Activated naive CD8-positive, alpha-beta T cell treated with anti-CD3 and anti-CD28 coated beads for 36 hours (primary cell): ENCODE results near the gene CEP126. TPM values are rescaled to one million over a fixed set of nuclear protein-coding genes. Genes with fewer than 3 reads are reported as not detected.

Experiments
- DNase-seq: peaks from one replicate; pipeline ENCODE4 v3.0.0; 2021
- H3K27ac Mint-ChIP-seq: one replicate; pipeline ENCODE4 v1.8.0; 2022; ENCODE audit warnings: mild to moderate bottlenecking, moderate library complexity, mixed read lengths
- H3K27me3 Mint-ChIP-seq: one replicate; pipeline ENCODE4 v1.8.0; 2022; ENCODE audit warnings: mild to moderate bottlenecking, mixed read lengths
- H3K36me3 Mint-ChIP-seq: one replicate; pipeline ENCODE4 v1.8.0; 2021; ENCODE audit warnings: mild to moderate bottlenecking, mixed read lengths
- H3K4me1 Mint-ChIP-seq: one replicate; pipeline ENCODE4 v1.8.0; 2021; ENCODE audit warnings: mixed read lengths
- H3K4me3 Mint-ChIP-seq: one replicate; pipeline ENCODE4 v1.8.0; 2022; ENCODE audit warnings: mild to moderate bottlenecking, moderate library complexity, mixed read lengths
- H3K9me3 Mint-ChIP-seq: one replicate; pipeline ENCODE4 v1.8.0; 2022; ENCODE audit warnings: mixed read lengths
- total RNA-seq, 2 experiments: library from RNA; stranded (reverse); gene quantifications; one replicate each; pipeline ENCODE4 v1.2.3, GENCODE V29; 2021

Gene CEP126
- 1 to 10 TPM; 1.9 to 2.2 TPM for total RNA-seq

DNA sequence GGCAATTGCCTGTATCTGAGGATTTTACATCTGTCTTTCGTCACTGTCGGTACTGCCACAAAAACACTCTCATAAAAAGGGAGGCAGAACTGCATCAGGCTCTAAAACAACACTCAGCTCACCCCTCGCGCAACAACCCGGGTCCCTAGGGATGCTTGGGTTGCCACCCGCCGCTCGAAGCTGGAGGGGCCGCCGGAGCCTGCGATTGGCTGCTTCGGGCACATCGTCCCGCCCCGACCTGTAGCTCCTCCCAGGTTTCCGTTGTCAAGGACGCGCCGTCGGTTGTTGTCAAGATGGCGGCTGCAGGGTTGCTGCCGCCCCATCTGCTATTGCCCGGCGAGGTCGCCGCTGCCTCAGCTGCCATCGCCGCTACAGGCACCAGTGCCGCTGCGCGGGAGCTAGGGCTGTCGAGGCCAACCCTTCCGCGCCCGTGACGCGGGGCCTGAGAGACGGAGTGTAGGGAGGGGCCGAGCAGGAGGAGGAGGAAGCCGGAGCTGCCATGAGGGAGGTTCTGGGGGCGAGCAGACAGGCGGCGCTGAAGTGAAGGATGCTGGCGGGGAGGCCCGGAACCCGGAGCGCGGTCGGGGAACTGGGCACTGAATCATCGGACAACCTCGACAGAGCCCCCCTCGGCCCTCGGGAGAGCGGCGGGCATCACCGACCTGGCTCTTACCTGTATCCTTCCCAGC is at the start of gene CEP126:
Gene CEP126, plus strand, starts transcription at position 273 of the 689 bp plus-strand sequence. Its CDS starts 275 bp downstream, at position 548.
- H3K9me3 Mint-ChIP-seq, result no peaks in the 10 kb centered on the region
- H3K27ac Mint-ChIP-seq, result peak within 1 kb of the TSS; percentile 92
- peak; percentile 93 for DNase-seq
- H3K4me3 Mint-ChIP-seq, result peak within 1 kb of the TSS; percentile 93
- H3K27me3 Mint-ChIP-seq, result no peaks in the 10 kb centered on the region
- H3K36me3 Mint-ChIP-seq, result no peaks in the 10 kb centered on the region
- peaks cover 21% of the 10 kb centered on the region for H3K4me1 Mint-ChIP-seq

GRCh38 chr11:101866619-101867491 is 48.0 kb upstream of the CEP126 start:
- no peaks in the 10 kb centered on the region for H3K4me1 Mint-ChIP-seq
- H3K4me3 Mint-ChIP-seq, result no peak overlapping the region
- no peaks in the 10 kb centered on the region for H3K36me3 Mint-ChIP-seq
- peaks cover 7% of the 10 kb centered on the region for H3K27me3 Mint-ChIP-seq
- no peak for DNase-seq
- no peak overlapping the region for H3K27ac Mint-ChIP-seq
- H3K9me3 Mint-ChIP-seq, result peaks cover 1% of the 10 kb centered on the region

GRCh38 chr11:101867951-101868350 is 46.9 kb upstream of the CEP126 start:
- H3K4me3 Mint-ChIP-seq, result no peak overlapping the region
- no peak overlapping the region for H3K27ac Mint-ChIP-seq
- H3K4me1 Mint-ChIP-seq, result no peaks in the 10 kb centered on the region
- peaks cover 1% of the 10 kb centered on the region for H3K9me3 Mint-ChIP-seq
- DNase-seq, result no peak
- H3K36me3 Mint-ChIP-seq, result no peaks in the 10 kb centered on the region
- H3K27me3 Mint-ChIP-seq, result peaks cover 4% of the 10 kb centered on the region

GRCh38 chr11:101870510-101870909 is 44.3 kb upstream of the CEP126 start:
- no peak overlapping the region for H3K27ac Mint-ChIP-seq
- H3K4me1 Mint-ChIP-seq, result no peaks in the 10 kb centered on the region
- no peaks in the 10 kb centered on the region for H3K9me3 Mint-ChIP-seq
- no peak overlapping the region for H3K4me3 Mint-ChIP-seq
- peaks cover 4% of the 10 kb centered on the region for H3K27me3 Mint-ChIP-seq
- DNase-seq, result no peak
- H3K36me3 Mint-ChIP-seq, result no peaks in the 10 kb centered on the region

DNA sequence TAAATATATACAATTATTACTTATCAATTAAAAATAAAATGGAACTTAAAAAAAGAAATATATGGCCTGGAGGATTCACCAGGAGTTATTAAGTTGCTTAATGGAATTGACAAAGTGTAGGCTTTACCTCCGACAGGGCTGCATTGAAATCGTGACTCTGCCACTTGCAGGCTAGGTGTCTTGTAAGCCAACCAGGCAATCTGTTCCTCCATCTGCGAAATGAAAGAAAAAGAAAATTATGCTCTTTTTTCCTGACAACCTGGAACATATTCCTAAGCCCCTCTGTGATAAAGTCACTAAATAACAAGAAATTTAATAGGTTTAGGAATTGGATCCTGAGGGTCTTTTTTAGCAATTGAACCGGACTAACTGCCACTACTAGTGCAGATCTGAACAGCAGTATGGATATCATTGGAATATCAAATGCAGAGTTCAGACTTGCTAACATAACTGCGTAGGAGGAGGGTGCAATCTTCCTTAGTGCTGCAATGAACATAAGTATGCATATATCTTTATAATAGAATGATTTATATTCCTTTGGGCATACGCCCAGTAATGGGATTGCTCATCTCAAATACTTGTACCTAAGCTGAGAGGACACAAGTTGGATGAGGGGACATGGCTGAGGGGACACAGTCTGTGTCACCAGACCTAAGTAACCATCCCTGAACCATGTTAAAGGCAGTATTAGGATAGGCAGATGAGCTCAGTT is 42.5 kb upstream of the CEP126 start:
- H3K27me3 Mint-ChIP-seq, result peaks cover 4% of the 10 kb centered on the region
- H3K9me3 Mint-ChIP-seq, result no peaks in the 10 kb centered on the region
- no peaks in the 10 kb centered on the region for H3K36me3 Mint-ChIP-seq
- no peak for DNase-seq
- no peak overlapping the region for H3K4me3 Mint-ChIP-seq
- no peak overlapping the region for H3K27ac Mint-ChIP-seq
- no peaks in the 10 kb centered on the region for H3K4me1 Mint-ChIP-seq

DNA sequence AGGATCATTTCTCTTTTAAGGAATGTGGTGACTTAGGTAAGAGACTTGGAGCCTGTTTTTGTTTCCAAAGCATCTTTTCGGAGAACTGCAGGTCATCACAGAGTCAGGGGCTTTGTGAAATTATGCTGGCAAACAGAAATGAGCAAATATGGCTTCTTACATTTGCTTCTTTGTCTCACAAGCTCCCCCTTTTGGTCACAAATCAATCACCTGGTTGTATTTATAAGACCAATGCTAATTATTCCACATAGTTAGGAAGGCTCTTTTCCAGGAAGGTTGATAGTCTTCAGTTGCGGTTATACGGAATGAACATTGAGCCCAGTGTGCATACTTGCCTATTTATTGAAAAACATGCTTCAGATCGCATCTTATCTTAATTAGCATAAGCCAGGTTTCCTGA is 34.6 kb upstream of the CEP126 start:
- Mint-ChIP-seq H3K27ac (no peak overlapping the region), H3K36me3 (no peaks in the 10 kb centered on the region)

DNA sequence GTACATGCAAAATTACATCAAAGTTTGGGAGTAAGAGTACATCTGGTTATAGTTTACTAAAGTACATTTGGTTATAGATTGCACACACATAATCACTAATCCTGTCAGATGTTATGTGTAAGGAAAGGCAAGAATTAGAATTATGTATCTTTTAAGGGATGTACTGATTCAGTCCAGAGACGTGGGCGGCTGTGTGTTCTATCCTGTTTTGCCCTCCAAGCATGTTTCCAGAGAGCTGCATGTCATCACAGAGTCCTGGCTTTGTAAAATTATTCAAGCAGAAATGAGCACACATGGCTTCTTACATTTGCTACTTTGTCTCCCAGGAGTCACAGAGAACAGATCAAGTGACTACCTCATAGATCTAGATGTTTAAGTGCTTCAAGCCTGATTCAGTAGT is 33.2 kb upstream of the CEP126 start:
- Mint-ChIP-seq H3K4me3 (no peak overlapping the region), H3K9me3 (no peaks in the 10 kb centered on the region), H3K4me1 (no peaks in the 10 kb centered on the region), H3K36me3 (no peaks in the 10 kb centered on the region), H3K27me3 (peaks cover 10% of the 10 kb centered on the region), H3K27ac (no peak overlapping the region)
- no peak for DNase-seq

More for the DNA sequence above, 34.6 kb upstream of the CEP126 start:
- DNase-seq, result no peak
- Mint-ChIP-seq H3K4me1 (no peaks in the 10 kb centered on the region), H3K9me3 (no peaks in the 10 kb centered on the region), H3K4me3 (no peak overlapping the region), H3K27me3 (peaks cover 10% of the 10 kb centered on the region)

- peaks cover 23% of the 10 kb centered on the region for H3K27me3 Mint-ChIP-seq
- no peak overlapping the region for H3K27ac Mint-ChIP-seq
- no peaks in the 10 kb centered on the region for H3K9me3 Mint-ChIP-seq
- no peaks in the 10 kb centered on the region for H3K36me3 Mint-ChIP-seq
- no peak overlapping the region for H3K4me3 Mint-ChIP-seq
- no peak for DNase-seq
- H3K4me1 Mint-ChIP-seq, result no peaks in the 10 kb centered on the region
Measured at GRCh38 chr11:101885631-101886030, 29.2 kb upstream of the CEP126 start.

DNA sequence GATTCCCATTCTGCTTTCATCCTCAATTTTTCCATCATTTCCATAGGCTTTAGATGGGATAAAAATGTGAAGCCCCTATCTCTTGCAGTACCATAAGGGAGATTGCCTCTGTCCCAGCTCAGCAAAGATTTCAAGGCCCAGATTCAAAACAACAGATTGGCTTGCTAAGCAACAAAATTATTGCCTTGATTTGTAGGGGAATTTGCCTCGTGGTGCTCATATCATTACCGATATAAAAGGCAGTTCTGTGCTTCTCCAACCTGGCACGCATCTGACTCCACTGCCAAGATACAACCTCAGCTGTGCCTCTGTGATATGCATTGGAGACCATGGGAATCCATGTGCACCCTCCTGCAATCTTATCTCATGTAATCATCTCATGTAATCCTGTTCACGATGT is 25.0 kb upstream of the CEP126 start:
- Mint-ChIP-seq H3K36me3 (no peaks in the 10 kb centered on the region), H3K4me1 (no peaks in the 10 kb centered on the region), H3K27ac (no peak overlapping the region), H3K4me3 (no peak overlapping the region), H3K9me3 (no peaks in the 10 kb centered on the region), H3K27me3 (peaks cover 22% of the 10 kb centered on the region)
- DNase-seq, result no peak

DNA sequence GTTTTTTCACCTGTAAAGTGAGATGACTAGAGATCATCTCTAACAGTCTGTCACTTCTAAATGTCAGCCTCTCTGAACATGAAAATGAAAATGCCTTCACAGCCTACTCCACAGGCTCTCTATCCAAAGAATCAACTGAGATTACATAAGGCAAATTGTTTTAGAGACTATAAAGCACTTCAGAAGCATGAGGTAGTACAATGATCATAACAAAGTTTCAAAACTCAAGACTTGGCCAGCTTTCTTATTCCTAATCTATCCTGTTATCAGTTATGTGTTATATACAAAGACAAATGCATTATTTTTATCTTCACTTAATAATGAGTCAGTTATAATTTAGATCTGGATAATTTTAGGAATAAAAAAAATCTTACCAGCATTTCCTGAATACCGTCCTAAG is 20.3 kb upstream of the CEP126 start:
- Mint-ChIP-seq H3K27ac (no peak overlapping the region), H3K4me3 (no peak overlapping the region), H3K9me3 (no peaks in the 10 kb centered on the region), H3K36me3 (no peaks in the 10 kb centered on the region), H3K27me3 (peaks cover 38% of the 10 kb centered on the region), H3K4me1 (no peaks in the 10 kb centered on the region)
- DNase-seq, result no peak

GRCh38 chr11:101907815-101908214 is 7.0 kb upstream of the CEP126 start:
- Mint-ChIP-seq H3K4me3 (no peak overlapping the region), H3K27me3 (peaks cover 14% of the 10 kb centered on the region), H3K36me3 (no peaks in the 10 kb centered on the region), H3K9me3 (no peaks in the 10 kb centered on the region), H3K27ac (no peak overlapping the region), H3K4me1 (no peaks in the 10 kb centered on the region)
- no peak for DNase-seq

DNA sequence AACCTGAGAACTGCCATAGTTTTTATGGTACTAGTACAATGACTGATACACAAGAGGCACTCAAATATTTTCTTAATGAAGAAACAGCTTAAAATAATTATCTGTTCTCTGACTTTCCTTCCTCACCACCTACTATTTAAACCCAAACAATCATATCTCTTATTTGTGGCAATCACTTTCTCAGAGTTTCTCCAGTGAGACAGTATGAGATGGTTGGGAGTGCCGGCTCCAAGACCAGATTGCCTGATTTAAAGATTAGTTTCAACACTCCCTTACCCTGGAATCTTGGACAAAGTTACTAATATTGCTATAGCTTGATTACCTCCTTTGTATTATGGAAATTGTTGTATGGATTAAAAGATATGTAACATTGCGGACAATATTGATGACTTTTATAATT is 5.7 kb upstream of the CEP126 start:
- Mint-ChIP-seq H3K9me3 (no peaks in the 10 kb centered on the region), H3K36me3 (no peaks in the 10 kb centered on the region), H3K27ac (no peak overlapping the region), H3K4me1 (peaks cover under 1% of the 10 kb centered on the region), H3K4me3 (no peak overlapping the region), H3K27me3 (peaks cover 5% of the 10 kb centered on the region)
- no peak for DNase-seq

- no peak overlapping the region for H3K4me3 Mint-ChIP-seq
- no peaks in the 10 kb centered on the region for H3K9me3 Mint-ChIP-seq
- peaks cover 21% of the 10 kb centered on the region for H3K4me1 Mint-ChIP-seq
- DNase-seq, result no peak
- H3K27ac Mint-ChIP-seq, result no peak overlapping the region
- H3K27me3 Mint-ChIP-seq, result peaks cover 5% of the 10 kb centered on the region
- no peaks in the 10 kb centered on the region for H3K36me3 Mint-ChIP-seq
Measured at GRCh38 chr11:101912823-101913284, 2.0 kb upstream of the CEP126 start.

GRCh38 chr11:101913656-101914055 is 1.2 kb upstream of the CEP126 start:
- H3K27ac Mint-ChIP-seq, result no peak overlapping the region
- no peak for DNase-seq
- H3K4me1 Mint-ChIP-seq, result peaks cover 21% of the 10 kb centered on the region
- peak overlapping the region; percentile 10 for H3K4me3 Mint-ChIP-seq
- H3K36me3 Mint-ChIP-seq, result no peaks in the 10 kb centered on the region
- H3K27me3 Mint-ChIP-seq, result peaks cover 5% of the 10 kb centered on the region
- no peaks in the 10 kb centered on the region for H3K9me3 Mint-ChIP-seq

DNA sequence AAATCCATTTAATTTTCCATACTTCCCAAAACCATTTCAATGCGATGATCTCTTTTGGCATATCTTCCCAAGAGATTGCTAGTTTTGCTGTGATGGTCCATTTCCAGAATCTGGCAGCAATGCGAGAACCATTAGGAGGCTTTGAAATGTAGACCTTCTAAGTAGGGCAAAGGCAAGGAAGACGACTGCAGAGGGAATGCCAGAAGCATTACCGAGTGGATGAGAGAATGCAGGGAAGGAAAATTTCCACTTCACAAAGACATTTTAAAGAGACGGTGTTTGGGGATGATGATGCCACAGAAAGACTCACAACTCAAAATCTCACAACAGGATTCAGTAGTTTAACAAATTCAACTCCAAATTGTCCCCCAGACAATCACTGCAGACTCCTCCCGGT is 471 bp upstream of the CEP126 start:
- Mint-ChIP-seq H3K27me3 (no peaks in the 10 kb centered on the region), H3K27ac (no peak overlapping the region), H3K4me3 (peak overlapping the region; percentile 93), H3K36me3 (no peaks in the 10 kb centered on the region), H3K4me1 (peaks cover 21% of the 10 kb centered on the region), H3K9me3 (no peaks in the 10 kb centered on the region)
- DNase-seq, result no peak
